NCI-H1092 treated with DMSO at 0.1 percent for 48 hours (cell line): ENCODE results near the gene AP4M1.

Experiments used
- DNase-seq: peaks from one replicate; lab custom pipeline; 2025; lab: John Stamatoyannopoulos, UW

Gene AP4M1

GRCh38 chr7:100087055-100087750 lies 14.2 kb upstream of the AP4M1 start:
- no peak for DNase-seq

GRCh38 chr7:100088095-100088620 lies 13.3 kb upstream of the AP4M1 start:
- DNase-seq, result no peak

- DNase-seq, result peak; percentile 79
These were observed 12.6 kb upstream of the AP4M1 start, which contains the start of gene COPS6 for GRCh38 chr7:100088621-100089457. TSS of gene COPS6 (plus strand) at chr7:100088969. CDS start at chr7:100088991, 22 bp downstream.

- DNase-seq, result no peak
These were observed 11.8 kb upstream of the AP4M1 start for GRCh38 chr7:100089458-100090196.

- DNase-seq, result no peak
These were observed 10.7 kb upstream of the AP4M1 start for GRCh38 chr7:100090527-100091410.

DNA sequence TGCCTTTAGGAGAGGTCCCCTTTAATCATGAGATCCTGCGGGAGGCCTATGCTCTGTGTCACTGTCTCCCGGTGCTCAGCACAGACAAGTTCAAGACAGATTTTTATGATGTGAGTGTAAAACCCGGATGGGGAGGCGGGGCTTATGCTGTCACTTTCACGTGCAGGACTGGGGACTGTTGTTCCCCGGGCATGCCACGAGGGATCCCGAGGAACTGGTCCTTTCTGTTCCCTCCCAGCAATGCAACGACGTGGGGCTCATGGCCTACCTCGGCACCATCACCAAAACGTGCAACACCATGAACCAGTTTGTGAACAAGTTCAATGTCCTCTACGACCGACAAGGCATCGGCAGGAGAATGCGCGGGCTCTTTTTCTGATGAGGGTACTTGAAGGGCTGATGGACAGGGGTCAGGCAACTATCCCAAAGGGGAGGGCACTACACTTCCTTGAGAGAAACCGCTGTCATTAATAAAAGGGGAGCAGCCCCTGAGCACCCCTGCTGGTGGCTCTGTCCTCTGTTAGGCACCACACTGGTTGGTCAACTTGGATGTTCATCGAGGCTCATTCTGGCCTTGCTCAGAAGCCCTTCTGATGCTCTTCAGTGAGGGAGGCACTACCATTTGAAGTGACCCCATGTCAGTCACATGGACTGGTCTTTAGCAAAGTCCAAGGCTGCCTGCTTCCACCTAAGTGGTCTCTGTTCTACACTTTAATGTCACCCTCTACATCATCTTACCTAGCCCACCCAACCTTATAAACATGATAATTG lies 9.8 kb upstream of the AP4M1 start:
- DNase-seq, result no peak

DNA sequence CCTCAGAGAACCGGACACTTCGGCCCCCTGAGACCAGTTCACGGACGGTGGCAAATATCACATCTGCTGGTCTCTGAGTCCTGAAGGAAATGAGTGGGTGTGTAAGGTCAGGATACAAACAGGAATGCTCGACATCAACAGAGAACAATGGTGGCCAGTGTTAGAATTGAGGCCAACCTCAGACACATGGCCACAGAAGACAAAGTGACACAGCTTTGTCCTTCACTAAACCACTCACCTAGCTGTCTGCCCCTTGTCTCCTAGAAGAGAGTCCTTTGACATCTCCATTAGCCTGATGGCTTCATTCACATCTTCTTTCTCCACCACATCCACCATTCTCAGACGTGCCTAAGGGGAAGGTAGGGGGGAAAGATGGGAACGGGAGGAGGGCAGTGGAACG lies 8.4 kb upstream of the AP4M1 start:
- DNase-seq, result no peak

- no peak for DNase-seq
These were observed 7.9 kb upstream of the AP4M1 start for GRCh38 chr7:100093498-100093897.

DNA sequence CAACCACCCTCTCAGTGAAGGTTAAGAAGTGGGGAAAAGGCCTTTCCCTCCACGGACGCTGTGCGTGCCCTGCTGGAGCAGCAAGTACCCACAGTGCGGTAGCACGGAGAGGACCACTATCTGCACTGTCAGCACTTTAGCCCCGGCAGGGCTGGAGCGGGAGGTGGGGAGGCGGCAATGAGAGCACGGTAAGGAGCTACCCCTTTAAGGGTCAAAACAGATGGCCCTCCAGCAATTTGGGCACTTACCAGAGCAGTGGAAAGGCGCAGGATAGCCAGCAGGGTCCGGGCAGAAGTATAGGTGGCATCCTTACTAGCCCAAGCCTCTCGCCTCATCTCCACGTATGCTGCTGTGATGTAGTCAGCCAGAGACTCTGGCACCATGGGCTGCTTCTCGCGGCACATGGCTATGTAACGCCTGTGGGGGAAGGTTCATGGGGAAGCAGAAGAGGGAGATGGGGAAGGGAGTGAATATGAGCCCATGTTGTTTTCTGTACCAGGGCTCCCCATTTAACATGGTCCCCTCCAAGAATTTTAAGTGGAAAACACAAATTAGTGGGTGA lies 7.4 kb upstream of the AP4M1 start:
- no peak for DNase-seq

DNA sequence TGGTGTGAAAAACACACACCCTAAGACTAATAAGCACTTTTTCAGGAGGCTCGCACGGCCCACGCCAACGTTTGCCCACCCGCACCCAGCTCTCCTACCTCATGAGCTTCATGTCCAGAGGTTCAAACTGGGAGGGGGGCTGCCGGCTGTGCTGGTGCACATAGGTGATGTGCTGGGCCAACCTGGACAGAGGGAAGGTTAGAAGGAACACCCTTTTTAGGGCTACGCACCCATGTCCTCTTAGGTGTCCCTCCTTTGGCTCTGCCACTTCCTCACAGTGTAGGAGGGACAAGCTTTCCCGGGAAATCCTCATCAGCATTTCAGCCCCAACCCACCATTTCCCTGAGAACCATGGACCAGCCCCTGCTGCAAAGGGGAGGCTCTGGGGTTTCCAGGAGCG lies 6.2 kb upstream of the AP4M1 start:
- DNase-seq, result no peak

GRCh38 chr7:100095704-100096103 lies 5.7 kb upstream of the AP4M1 start:
- no peak for DNase-seq

DNA sequence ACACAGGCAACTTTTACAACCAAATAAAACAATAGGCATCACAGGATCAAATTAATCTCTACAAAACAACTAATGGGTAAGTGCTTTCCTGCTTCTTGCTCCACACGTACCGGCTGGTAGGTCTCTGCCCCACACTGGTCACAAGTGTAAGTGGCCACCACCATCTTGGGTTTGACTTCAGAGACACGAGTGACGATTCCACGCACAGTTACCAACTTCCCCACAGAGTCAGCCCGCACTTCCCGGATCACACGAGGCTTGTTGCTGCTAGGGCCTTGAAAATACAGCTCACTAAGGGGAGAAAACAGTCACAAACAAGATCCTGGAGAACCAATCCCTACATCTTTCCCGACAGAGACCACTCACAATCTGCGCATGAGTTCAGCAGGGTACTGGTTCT lies 2.5 kb upstream of the AP4M1 start:
- DNase-seq, result no peak

DNA sequence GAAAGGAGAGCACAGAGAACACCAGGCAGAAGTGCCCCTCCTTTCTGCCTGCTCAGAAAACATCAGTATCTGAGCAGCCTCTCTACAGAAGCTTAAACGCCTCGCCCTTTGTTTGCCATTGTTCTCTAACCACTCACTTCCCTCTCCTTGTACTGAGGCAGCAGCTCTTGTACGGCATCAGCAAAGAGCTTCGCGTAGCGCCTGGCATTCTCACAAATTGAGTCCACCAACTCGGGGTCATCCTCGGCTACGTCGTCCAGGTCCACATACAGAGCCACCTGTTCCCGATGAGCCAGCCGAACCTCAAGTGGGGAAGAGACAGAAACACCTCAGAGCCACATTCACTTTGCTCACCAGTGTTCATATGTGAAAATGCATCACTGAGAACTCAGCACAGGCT lies 2.0 kb upstream of the AP4M1 start:
- DNase-seq, result no peak

GRCh38 chr7:100100420-100101015 lies 925 bp upstream of the AP4M1 start:
- peak; percentile 96 for DNase-seq

- no peak for DNase-seq
These were observed 1.8 kb downstream of the AP4M1 start for GRCh38 chr7:100102950-100103840.

DNA sequence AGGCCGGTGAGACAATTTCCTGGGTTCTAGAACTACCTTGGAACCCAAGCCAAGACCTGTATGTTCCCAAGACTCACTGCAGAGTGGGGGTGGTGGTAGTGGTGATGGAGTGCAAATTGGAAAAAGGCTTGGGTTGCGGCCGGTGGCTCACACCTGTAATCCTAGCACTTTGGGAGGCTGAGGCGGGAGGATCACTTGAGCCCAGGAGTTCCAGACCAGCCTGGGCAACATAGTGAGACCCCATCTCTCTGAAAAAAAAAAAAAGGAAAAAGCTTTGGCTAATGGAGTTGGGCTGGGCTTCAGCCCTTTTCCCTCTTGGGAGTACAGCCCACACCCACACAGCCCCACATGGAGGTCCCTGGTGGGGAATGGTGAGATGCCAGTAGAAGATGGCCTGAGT lies 4.1 kb downstream of the AP4M1 start:
- DNase-seq, result no peak

GRCh38 chr7:100106633-100107032 lies 5.2 kb downstream of the AP4M1 start:
- no peak for DNase-seq

- DNase-seq, result no peak
These were observed 5.8 kb downstream of the AP4M1 start for GRCh38 chr7:100107125-100107737.
